ENCODE results near the gene MBD3.

The MBD3 gene

DNA sequence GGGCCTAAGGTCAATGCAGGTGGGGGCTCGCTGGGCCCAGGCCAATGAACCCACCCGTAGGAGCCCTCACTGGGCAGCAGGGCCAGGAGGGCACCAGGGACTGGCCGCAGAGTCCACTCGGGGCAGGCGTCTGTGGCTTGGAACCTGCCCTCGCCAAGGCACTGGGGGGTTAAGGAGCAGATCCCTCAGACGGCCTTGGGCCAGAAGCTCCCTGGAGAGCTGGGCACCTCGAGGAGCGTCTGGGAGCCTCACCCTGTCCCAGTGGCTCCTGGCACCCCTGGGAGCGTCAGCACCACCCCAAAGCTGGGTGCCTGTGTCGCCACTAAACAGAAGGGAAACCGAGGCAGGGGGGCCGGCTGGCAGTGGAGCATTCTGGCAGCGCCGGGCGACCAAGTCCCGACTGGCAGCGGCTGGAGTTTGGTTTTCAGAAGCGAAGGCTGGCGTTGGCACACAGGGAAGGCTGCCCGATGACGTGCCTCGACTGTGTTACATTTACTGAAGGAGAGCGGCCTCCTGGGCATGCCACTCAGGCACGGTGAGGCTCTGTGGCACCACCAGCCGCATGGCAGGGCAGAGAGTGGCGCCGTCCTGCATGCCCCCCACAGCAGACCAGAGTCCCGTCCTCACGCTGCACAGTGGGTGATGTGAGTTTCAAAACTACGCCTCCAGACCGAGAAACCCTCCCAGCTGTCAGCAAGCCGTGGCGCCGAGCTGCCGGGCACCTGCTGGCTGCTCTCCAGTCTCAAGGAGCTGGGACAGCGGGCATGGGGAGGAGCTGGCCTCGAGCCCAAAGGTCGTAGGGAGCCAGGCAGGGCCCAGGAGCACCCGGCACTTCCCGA is 15.4 kb downstream of the MBD3 start:
- ATAC-seq = no peak; the same call in 2 of the 3 replicates
- no peak for TF ChIP-seq TCF4 (CRISPR knock-in tag; IDR thresholded peaks at IDR 0.05; ENCODE audit: borderline replicate concordance)

DNA sequence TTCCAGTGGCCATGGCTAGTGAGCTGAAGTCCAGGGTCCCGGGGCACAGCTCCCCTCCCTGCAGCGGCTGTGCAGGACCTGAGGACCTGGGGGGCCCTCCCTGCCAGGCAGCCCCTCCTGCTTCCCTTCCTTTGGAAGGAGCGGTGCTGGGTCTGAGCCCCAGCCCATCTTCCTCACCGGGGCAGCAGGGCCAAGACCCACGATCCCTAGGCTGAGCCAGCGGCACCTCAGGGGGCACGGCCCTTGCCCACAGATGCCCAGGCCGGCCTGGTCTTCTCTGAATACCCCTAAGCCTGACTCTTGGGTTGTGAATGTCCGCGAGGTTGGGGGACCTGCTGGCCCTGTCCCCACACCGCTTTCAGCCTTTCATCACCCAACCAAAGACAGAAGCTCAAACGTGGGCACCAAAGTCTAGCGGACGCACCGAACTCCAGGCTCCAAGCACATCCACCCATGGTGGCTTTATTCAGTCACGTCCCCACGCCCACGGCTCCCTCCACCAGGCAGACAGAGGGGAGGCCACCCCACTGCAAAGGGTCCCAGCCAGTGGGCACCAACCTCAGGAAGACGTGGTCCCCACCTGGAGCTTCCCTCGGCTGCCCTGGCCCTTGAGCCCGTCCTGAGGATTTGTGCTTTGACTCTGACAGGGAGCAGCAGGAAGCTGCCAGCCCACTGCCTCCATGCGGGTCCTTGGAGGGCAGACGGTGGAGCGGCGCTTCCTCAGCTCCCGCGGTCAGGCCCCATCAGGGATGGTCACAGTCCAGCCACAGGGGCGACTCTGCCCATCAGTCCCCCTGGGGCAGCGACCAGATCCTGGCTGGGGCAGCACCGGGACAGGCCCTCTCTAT is 16.2 kb downstream of the MBD3 start:
- ATAC-seq = no peak
- TF ChIP-seq ZNF70 (CRISPR knock-in tag; IDR thresholded peaks at IDR 0.05) = no peak
- no peak for TF ChIP-seq ZC3H10 (CRISPR knock-in tag; IDR thresholded peaks at IDR 0.05)
- no peak for TF ChIP-seq ZNF565 (CRISPR knock-in tag; conservative IDR thresholded peaks at IDR 0.05; ENCODE audit: low read depth)
- TF ChIP-seq BACH2 (CRISPR knock-in tag; IDR thresholded peaks at IDR 0.05; ENCODE audit: borderline replicate concordance) = no peak
- TF ChIP-seq RARB (CRISPR knock-in tag; IDR thresholded peaks at IDR 0.05) = no peak
- TF ChIP-seq CSDC2 (CRISPR knock-in tag; IDR thresholded peaks at IDR 0.05) = no peak
- no peak for TF ChIP-seq PPARA (CRISPR knock-in tag; IDR thresholded peaks at IDR 0.05; ENCODE audit: borderline replicate concordance)
- TF ChIP-seq ZFP30 (CRISPR knock-in tag; IDR thresholded peaks at IDR 0.05) = no peak
- no peak for TF ChIP-seq OSR1 (CRISPR knock-in tag; IDR thresholded peaks at IDR 0.05)
- TF ChIP-seq, protein P1, sequence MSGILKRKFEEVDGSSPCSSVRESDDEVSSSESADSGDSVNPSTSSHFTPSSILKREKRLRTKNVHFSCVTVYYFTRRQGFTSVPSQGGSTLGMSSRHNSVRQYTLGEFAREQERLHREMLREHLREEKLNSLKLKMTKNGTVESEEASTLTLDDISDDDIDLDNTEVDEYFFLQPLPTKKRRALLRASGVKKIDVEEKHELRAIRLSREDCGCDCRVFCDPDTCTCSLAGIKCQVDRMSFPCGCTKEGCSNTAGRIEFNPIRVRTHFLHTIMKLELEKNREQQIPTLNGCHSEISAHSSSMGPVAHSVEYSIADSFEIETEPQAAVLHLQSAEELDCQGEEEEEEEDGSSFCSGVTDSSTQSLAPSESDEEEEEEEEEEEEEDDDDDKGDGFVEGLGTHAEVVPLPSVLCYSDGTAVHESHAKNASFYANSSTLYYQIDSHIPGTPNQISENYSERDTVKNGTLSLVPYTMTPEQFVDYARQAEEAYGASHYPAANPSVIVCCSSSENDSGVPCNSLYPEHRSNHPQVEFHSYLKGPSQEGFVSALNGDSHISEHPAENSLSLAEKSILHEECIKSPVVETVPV (CRISPR knock-in tag; IDR thresholded peaks at IDR 0.05) = no peak
- TF ChIP-seq, protein P2, sequence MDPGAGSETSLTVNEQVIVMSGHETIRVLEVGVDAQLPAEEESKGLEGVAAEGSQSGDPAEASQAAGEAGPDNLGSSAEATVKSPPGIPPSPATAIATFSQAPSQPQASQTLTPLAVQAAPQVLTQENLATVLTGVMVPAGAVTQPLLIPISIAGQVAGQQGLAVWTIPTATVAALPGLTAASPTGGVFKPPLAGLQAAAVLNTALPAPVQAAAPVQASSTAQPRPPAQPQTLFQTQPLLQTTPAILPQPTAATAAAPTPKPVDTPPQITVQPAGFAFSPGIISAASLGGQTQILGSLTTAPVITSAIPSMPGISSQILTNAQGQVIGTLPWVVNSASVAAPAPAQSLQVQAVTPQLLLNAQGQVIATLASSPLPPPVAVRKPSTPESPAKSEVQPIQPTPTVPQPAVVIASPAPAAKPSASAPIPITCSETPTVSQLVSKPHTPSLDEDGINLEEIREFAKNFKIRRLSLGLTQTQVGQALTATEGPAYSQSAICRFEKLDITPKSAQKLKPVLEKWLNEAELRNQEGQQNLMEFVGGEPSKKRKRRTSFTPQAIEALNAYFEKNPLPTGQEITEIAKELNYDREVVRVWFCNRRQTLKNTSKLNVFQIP (CRISPR knock-in tag; IDR thresholded peaks at IDR 0.05; ENCODE audit: borderline replicate concordance, low read depth) = no peak
- TF ChIP-seq SNAI2 (CRISPR knock-in tag; IDR thresholded peaks at IDR 0.05) = no peak
- TF ChIP-seq TOX (CRISPR knock-in tag; IDR thresholded peaks at IDR 0.05; ENCODE audit: borderline replicate concordance) = no peak
- TF ChIP-seq, protein P3, sequence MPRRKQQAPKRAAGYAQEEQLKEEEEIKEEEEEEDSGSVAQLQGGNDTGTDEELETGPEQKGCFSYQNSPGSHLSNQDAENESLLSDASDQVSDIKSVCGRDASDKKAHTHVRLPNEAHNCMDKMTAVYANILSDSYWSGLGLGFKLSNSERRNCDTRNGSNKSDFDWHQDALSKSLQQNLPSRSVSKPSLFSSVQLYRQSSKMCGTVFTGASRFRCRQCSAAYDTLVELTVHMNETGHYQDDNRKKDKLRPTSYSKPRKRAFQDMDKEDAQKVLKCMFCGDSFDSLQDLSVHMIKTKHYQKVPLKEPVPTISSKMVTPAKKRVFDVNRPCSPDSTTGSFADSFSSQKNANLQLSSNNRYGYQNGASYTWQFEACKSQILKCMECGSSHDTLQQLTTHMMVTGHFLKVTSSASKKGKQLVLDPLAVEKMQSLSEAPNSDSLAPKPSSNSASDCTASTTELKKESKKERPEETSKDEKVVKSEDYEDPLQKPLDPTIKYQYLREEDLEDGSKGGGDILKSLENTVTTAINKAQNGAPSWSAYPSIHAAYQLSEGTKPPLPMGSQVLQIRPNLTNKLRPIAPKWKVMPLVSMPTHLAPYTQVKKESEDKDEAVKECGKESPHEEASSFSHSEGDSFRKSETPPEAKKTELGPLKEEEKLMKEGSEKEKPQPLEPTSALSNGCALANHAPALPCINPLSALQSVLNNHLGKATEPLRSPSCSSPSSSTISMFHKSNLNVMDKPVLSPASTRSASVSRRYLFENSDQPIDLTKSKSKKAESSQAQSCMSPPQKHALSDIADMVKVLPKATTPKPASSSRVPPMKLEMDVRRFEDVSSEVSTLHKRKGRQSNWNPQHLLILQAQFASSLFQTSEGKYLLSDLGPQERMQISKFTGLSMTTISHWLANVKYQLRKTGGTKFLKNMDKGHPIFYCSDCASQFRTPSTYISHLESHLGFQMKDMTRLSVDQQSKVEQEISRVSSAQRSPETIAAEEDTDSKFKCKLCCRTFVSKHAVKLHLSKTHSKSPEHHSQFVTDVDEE (CRISPR knock-in tag; IDR thresholded peaks at IDR 0.05) = no peak

DNA sequence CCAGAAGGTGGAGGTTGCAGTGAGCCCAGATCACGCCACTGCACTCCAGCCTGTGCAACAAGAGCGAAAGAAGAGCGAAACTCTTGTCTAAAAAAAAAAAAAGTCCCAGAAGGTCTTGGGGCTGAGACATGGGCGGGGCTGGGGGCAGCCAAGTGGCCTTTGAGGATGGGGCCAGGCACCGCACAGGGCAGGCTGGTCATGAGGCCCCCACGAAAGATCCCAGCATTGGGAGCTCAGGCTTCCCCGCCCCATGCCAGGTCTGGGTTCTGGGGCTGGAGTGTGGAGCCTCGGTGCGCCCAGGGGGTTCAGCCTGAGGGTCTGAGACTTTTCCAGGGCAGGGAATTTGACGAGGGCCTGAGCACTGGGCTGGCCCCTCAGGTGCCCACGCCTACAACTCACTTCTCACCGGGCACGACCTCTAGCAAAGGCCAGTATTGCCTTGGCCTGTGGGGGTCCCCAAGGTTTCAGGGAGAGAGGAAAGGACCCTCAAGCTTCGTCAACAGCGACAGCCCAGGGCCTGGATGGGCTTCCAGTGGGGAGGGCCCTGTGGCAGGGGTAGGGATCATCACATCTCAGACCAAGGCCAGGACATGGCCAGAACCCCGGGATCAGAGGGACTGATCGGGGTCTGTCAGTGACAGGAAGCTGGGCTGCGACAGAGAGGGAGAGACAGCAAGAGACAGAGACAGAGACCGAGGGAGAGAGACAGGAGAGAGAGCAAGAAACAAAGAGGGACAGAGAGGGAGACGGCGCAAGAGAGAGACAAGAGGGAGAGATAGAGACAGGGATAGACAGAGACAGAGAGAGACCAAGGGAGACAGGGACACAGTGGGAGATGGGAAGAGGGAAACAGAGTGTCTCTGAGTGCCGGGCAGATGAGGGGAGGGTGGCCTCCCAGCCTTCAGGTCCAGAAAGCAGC is 17.1 kb downstream of the MBD3 start:
- TF ChIP-seq PPARA (CRISPR knock-in tag; IDR thresholded peaks at IDR 0.05; ENCODE audit: borderline replicate concordance) = no peak
- TF ChIP-seq, protein P3 (CRISPR knock-in tag; IDR thresholded peaks at IDR 0.05) = no peak
- no peak for TF ChIP-seq GLIS3 (CRISPR knock-in tag; IDR thresholded peaks at IDR 0.05)
- no peak for TF ChIP-seq TCF4 (CRISPR knock-in tag; IDR thresholded peaks at IDR 0.05; ENCODE audit: borderline replicate concordance)
- TF ChIP-seq ZC3H10 (CRISPR knock-in tag; IDR thresholded peaks at IDR 0.05) = no peak
- no peak for TF ChIP-seq TOX (CRISPR knock-in tag; IDR thresholded peaks at IDR 0.05; ENCODE audit: borderline replicate concordance)
- no peak for TF ChIP-seq ZFP30 (CRISPR knock-in tag; IDR thresholded peaks at IDR 0.05)
- peak; percentile 9 for ATAC-seq
